Transverse colon (tissue), 4 donors: ENCODE results near the gene KCNH3.

Experiments used
- CTCF ChIP-seq, 5 experiments: fragments of 200-600 bp in 3 of 5; fragments of 450-650 bp in 2 of 5; sonication (generic) in 3 of 5; IDR thresholded peaks; 1 replicate in 2 of 5; 2 replicates in 3 of 5; pipeline ENCODE4 v1.5.1; 2016 to 2017; ENCODE audit warnings: antibody characterized with exemption in 5 of 5, inconsistent platforms in 3 of 5, mild to moderate bottlenecking in 2 of 5, moderate library complexity in 1 of 5
- POLR2AphosphoS5 ChIP-seq, 3 donors: sonication (generic); formaldehyde crosslinking; IDR thresholded peaks; one replicate each; pipeline ENCODE4 v1.6.1; 2016; ENCODE audit warnings: antibody characterized with exemption in 3 of 3

- TF ChIP-seq CTCF (IDR thresholded peaks at IDR 0.05): no peak
- TF ChIP-seq POLR2AphosphoS5 (IDR thresholded peaks at IDR 0.05): no peak
Measured at GRCh38 chr12:49529414-49529813, 9.4 kb upstream of the KCNH3 start.
